A549 (cell line): ENCODE measurements around the gene PARM1.

Experiments used
- ESRRA ChIP-seq: fragments of 150-350 bp; IDR thresholded peaks from 2 replicates; pipeline ENCODE4 v1.6.1; 2014; ENCODE audit warnings: mild to moderate bottlenecking, low read length, borderline replicate concordance
- HDAC2 ChIP-seq: fragments of 200-600 bp; sonication (generic); IDR thresholded peaks from 2 replicates; pipeline ENCODE4 v1.6.1; 2016
- HOXB5 ChIP-seq: fragments of 250-450 bp; sonication (Bioruptor Pico); IDR thresholded peaks from 2 replicates; pipeline ENCODE4 v1.5.0; 2020; ENCODE audit warnings: mild to moderate bottlenecking, moderate library complexity
- MYC ChIP-seq: IDR thresholded peaks from 2 replicates; pipeline ENCODE4 v1.6.1; 2012; ENCODE audit warnings: mild to moderate bottlenecking, inconsistent platforms, low read length, improper control_type of control experiment, borderline replicate concordance
- NR3C1 ChIP-seq: fragments of >200 bp; sonication (Bioruptor Twin); formaldehyde crosslinking; IDR thresholded peaks from 3 replicates; pipeline ENCODE4 v1.6.1; 2017
- POLR2A ChIP-seq: IDR thresholded peaks from 2 replicates; pipeline ENCODE4 v1.6.1; 2012; ENCODE audit warnings: mild to moderate bottlenecking, low read length
- POLR2AphosphoS2 ChIP-seq: conservative IDR thresholded peaks from 2 replicates; pipeline ENCODE4 v1.6.1; 2012; ENCODE audit warnings: low read length, improper control_type of control experiment, inconsistent platforms
- RCOR1 ChIP-seq: fragments of 150-350 bp; IDR thresholded peaks from 2 replicates; pipeline ENCODE4 v1.6.1; 2014; ENCODE audit warnings: antibody characterized with exemption, low read length, low read depth
- SREBF2 ChIP-seq: fragments of 450-650 bp; IDR thresholded peaks from 2 replicates; pipeline ENCODE4 v1.6.1; 2014; ENCODE audit warnings: mild to moderate bottlenecking, moderate library complexity
- TF ChIP-seq, protein P1 (sequence below): fragments of >200 bp; sonication (Bioruptor Twin); formaldehyde crosslinking; IDR thresholded peaks from 3 replicates; pipeline ENCODE4 v1.5.1; 2016
- TF ChIP-seq, protein P2 (sequence below): fragments of >200 bp; sonication (Bioruptor Twin); formaldehyde crosslinking; IDR thresholded peaks from 3 replicates; pipeline ENCODE4 v1.6.1; 2016
- TF ChIP-seq, protein P3 (sequence below): IDR thresholded peaks from 2 replicates; pipeline ENCODE4 v1.6.1; 2012

DNA sequence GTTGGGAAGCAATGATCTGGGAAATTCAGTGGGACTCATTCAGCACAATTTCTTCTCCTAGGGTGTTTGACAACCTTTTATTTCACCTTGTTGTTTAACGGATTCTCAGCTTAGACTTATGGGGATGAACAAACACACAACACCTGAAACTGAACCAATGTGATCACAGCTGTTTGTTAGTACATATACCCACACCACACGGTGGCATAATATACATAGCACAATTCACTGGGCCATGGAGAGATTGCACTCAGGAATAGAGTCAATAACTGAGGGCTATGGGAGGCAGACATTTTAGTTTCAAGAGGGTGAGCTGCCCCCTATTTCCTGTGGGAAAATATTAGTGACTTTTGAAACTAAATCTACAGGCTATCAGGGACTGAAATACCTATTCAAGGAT is 148.0 kb downstream of the PARM1 start:
- TF ChIP-seq, protein P1, sequence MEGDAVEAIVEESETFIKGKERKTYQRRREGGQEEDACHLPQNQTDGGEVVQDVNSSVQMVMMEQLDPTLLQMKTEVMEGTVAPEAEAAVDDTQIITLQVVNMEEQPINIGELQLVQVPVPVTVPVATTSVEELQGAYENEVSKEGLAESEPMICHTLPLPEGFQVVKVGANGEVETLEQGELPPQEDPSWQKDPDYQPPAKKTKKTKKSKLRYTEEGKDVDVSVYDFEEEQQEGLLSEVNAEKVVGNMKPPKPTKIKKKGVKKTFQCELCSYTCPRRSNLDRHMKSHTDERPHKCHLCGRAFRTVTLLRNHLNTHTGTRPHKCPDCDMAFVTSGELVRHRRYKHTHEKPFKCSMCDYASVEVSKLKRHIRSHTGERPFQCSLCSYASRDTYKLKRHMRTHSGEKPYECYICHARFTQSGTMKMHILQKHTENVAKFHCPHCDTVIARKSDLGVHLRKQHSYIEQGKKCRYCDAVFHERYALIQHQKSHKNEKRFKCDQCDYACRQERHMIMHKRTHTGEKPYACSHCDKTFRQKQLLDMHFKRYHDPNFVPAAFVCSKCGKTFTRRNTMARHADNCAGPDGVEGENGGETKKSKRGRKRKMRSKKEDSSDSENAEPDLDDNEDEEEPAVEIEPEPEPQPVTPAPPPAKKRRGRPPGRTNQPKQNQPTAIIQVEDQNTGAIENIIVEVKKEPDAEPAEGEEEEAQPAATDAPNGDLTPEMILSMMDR, result no peak
- TF ChIP-seq POLR2A, result no peak
- TF ChIP-seq, protein P2, sequence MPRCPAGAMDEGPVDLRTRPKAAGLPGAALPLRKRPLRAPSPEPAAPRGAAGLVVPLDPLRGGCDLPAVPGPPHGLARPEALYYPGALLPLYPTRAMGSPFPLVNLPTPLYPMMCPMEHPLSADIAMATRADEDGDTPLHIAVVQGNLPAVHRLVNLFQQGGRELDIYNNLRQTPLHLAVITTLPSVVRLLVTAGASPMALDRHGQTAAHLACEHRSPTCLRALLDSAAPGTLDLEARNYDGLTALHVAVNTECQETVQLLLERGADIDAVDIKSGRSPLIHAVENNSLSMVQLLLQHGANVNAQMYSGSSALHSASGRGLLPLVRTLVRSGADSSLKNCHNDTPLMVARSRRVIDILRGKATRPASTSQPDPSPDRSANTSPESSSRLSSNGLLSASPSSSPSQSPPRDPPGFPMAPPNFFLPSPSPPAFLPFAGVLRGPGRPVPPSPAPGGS, result no peak
- TF ChIP-seq MYC, result no peak
- no peak for TF ChIP-seq HOXB5 (CRISPR knock-in tag)
- TF ChIP-seq ESRRA, result no peak
- no peak for TF ChIP-seq RCOR1
- no peak for TF ChIP-seq POLR2AphosphoS2
- TF ChIP-seq NR3C1, result no peak
- TF ChIP-seq, protein P3, sequence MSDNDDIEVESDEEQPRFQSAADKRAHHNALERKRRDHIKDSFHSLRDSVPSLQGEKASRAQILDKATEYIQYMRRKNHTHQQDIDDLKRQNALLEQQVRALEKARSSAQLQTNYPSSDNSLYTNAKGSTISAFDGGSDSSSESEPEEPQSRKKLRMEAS, result no peak
- TF ChIP-seq HDAC2, result no peak
- TF ChIP-seq SREBF2, result no peak
